ENCODE results near the gene ABO. TPM values are rescaled to one million over a fixed set of nuclear protein-coding genes. Genes with fewer than 3 reads are reported as not detected.
A peak's percentile ranks its signal among the peaks of the same experiment; 100 is the strongest.

Gene ABO
- total RNA-seq, 1 donor from 2014 or later = 2.3 TPM

DNA sequence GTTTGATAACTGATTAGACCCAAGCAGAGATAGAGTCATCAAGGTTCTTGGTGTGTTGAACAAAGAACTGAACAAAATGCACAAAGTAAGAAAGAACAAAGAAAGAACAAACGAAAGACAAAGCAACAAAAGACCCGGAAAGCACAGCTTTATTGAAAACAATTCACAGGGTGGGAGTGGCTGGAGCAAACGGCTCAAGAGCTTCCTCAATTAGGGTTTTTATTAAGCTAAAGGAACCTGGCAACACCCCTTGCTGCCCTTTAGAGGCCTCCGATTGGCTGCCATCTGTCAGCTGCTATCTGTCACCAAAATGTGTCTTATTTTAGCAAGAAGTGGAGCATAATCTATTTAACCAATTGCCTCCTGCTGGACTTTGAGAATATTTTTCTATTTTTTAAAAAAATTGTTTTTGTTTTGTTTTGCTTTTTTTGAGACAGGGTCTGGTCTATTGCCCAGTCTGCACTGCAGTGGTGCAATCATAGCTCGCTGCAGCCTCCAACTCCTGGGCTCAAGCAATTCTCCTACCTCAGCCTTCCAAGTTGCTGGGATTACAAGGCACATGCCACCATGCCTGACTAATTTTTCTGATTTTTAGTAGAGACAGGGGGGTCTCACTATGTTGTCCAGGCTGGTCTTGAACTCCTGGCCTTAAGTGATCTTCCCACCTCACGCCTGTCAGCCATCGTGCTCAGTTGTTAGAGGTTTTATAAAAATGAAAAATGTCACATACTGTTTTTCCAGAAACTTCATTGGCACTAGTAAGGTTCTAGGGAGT is 7.7 kb upstream of the ABO start:
- peak in 1 of 2 experiments; percentile 10 for DNase-seq (ENCODE audit: low spot score in 2 of 2, unreplicated experiment in 2 of 2)
- H3K4me3 Mint-ChIP-seq = no peak overlapping the region
- peaks cover 31% of the 10 kb centered on the region for H3K27me3 Mint-ChIP-seq (ENCODE audit: low read depth)
- no peak overlapping the region for H3K27ac Mint-ChIP-seq
- TF ChIP-seq, protein P1, sequence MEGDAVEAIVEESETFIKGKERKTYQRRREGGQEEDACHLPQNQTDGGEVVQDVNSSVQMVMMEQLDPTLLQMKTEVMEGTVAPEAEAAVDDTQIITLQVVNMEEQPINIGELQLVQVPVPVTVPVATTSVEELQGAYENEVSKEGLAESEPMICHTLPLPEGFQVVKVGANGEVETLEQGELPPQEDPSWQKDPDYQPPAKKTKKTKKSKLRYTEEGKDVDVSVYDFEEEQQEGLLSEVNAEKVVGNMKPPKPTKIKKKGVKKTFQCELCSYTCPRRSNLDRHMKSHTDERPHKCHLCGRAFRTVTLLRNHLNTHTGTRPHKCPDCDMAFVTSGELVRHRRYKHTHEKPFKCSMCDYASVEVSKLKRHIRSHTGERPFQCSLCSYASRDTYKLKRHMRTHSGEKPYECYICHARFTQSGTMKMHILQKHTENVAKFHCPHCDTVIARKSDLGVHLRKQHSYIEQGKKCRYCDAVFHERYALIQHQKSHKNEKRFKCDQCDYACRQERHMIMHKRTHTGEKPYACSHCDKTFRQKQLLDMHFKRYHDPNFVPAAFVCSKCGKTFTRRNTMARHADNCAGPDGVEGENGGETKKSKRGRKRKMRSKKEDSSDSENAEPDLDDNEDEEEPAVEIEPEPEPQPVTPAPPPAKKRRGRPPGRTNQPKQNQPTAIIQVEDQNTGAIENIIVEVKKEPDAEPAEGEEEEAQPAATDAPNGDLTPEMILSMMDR (IDR thresholded peaks at IDR 0.05; ENCODE audit: unreplicated experiment) = no peak
- no peaks in the 10 kb centered on the region for H3K36me3 Mint-ChIP-seq
- H3K4me1 Mint-ChIP-seq = no peaks in the 10 kb centered on the region
- H3K9me3 Mint-ChIP-seq = peaks cover 8% of the 10 kb centered on the region

DNA sequence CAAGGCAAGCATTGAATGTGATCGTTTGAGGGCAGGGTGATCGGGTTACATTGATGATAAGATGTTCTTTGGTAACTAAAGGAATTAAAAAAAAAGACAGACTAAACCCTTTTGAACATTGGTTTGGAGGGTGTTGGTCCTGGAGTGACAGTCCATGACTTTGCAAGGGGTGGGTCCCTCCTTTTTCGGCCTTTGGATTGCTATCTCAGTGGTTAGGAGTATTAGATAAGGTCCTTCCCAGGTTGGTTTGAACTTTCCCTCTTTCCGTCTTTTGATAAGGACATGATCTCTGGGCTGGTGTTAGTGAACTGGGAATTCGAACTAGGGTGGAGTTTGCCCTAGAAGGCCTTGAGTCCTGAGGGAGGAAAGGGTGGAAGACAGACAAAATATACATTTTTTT is 5.4 kb upstream of the ABO start:
- Mint-ChIP-seq H3K36me3 (no peaks in the 10 kb centered on the region), H3K4me1 (peaks cover 2% of the 10 kb centered on the region), H3K27me3 (ENCODE audit: low read depth) (peaks cover 49% of the 10 kb centered on the region), H3K27ac (no peak overlapping the region), H3K9me3 (no peaks in the 10 kb centered on the region), H3K4me3 (no peak overlapping the region)
- TF ChIP-seq, protein P1 (IDR thresholded peaks at IDR 0.05; ENCODE audit: unreplicated experiment) = no peak
- DNase-seq (ENCODE audit: low spot score in 2 of 2, unreplicated experiment in 2 of 2) = peak in 1 of 2 experiments; percentile 1

DNA sequence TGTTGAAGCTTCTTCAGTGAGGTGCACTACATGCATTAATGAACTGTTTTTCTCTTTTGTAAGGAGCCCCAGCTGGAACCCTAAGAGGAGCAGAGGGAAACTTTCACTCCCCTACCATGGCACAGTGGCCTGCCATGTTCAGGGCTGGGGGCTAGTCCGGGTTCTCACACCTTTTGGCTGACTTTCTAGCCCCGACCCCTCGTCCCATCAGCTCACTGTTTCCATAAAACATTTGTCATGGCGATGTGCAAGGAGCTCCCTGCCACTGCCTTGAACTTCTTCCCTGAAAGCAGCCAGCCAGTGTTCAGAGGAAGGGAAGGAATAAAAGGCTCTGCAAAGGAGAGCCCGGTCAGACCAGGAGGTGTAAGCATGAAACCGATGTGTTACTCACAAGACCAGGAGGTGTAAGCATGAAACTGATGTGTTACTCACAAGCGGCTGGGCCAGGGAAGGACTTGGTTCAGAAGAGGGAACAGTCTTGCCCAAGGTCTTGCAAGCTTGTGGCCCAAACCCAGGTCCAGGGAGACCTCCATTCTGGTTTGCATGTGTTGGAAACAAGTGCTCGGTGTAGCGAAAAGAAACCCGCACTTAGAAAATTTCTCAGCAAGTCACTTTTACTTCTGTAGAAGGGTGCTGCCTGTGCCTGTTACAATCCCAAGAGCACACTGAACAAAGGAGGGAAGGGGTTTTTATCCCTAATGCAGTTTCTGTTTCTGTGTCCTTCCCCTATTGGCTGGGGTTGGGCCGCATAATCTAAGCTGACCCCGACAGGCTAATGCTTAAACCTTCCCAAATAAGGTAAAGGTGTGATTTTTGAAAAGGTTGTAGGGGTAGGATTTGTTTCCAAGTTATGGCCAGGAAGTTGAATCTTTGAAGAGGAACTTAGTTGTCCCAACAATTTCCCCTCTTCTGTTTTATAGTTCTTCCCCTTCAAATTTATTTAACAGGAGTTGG is 3.4 kb upstream of the ABO start:
- no peak overlapping the region for H3K27ac Mint-ChIP-seq
- no peaks in the 10 kb centered on the region for H3K9me3 Mint-ChIP-seq

GRCh38 chr9:133277467-133277866 is 2.5 kb upstream of the ABO start:
- Mint-ChIP-seq H3K36me3 (no peaks in the 10 kb centered on the region), H3K4me1 (peaks cover 2% of the 10 kb centered on the region), H3K9me3 (no peaks in the 10 kb centered on the region), H3K27ac (no peak overlapping the region), H3K27me3 (ENCODE audit: low read depth) (peaks cover 70% of the 10 kb centered on the region), H3K4me3 (no peak overlapping the region)
- TF ChIP-seq, protein P1 (IDR thresholded peaks at IDR 0.05; ENCODE audit: unreplicated experiment) = no peak
- DNase-seq (ENCODE audit: low spot score in 2 of 2, unreplicated experiment in 2 of 2) = no peak

More for the DNA sequence above, 3.4 kb upstream of the ABO start:
- peaks cover 61% of the 10 kb centered on the region for H3K27me3 Mint-ChIP-seq (ENCODE audit: low read depth)
- peaks cover 2% of the 10 kb centered on the region for H3K4me1 Mint-ChIP-seq
- H3K36me3 Mint-ChIP-seq = no peaks in the 10 kb centered on the region
- TF ChIP-seq, protein P1 (IDR thresholded peaks at IDR 0.05; ENCODE audit: unreplicated experiment) = no peak
- no peak overlapping the region for H3K4me3 Mint-ChIP-seq
- no peak for DNase-seq (ENCODE audit: low spot score in 2 of 2, unreplicated experiment in 2 of 2)

- Mint-ChIP-seq H3K27me3 (ENCODE audit: low read depth) (peaks cover 74% of the 10 kb centered on the region), H3K9me3 (no peaks in the 10 kb centered on the region), H3K27ac (no peak overlapping the region), H3K4me3 (no peak overlapping the region), H3K36me3 (no peaks in the 10 kb centered on the region), H3K4me1 (peaks cover 2% of the 10 kb centered on the region)
- DNase-seq (ENCODE audit: low spot score in 2 of 2, unreplicated experiment in 2 of 2) = no peak
- TF ChIP-seq, protein P1 (IDR thresholded peaks at IDR 0.05; ENCODE audit: unreplicated experiment) = no peak
Measured at GRCh38 chr9:133276923-133277322, 1.9 kb upstream of the ABO start.
